ENCODE results near the gene XAB2. TPM values are rescaled to one million over a fixed set of nuclear protein-coding genes. Genes with fewer than 3 reads are reported as not detected.
"Not testable (repeated sequence)": the region's sequence is repeated elsewhere in the genome, so short reads cannot be mapped to it uniquely, and the experiment has no call there.

Gene XAB2
- total RNA-seq, 4 donors from 2014 or later, result 53.7 to 77.2 (median 55.4) TPM

- TF ChIP-seq POLR2A (IDR thresholded peaks at IDR 0.05) (no peak), CTCF (IDR thresholded peaks at IDR 0.05) (no peak)
- Histone ChIP-seq H3K27me3 (no peaks in the 10 kb centered on the region), H3K4me3 (replicated peaks in 1 of 3) (no peak overlapping the region), H3K27ac (no peak overlapping the region), H3K36me3 (no peaks in the 10 kb centered on the region), H3K9me3 (no peaks in the 10 kb centered on the region), H3K4me1 (no peaks in the 10 kb centered on the region)
- no peak for DNase-seq
- 56 to 61% methylated on average over 11 of the region's 11 CpGs for WGBS, 2 donors
- intact Hi-C loops (cut with DNase I), result no loop called here
These were observed 46.9 kb downstream of the XAB2 start for GRCh38 chr19:7582446-7582845.

- DNase-seq, result no peak
- no peaks in the 10 kb centered on the region for H3K9me3 ChIP-seq
- no peaks in the 10 kb centered on the region for H3K27me3 ChIP-seq
- 66 to 69% methylated on average over 6 of the region's 6 CpGs for WGBS, 2 donors
- intact Hi-C loops (cut with DNase I), result no loop called here
- no peaks in the 10 kb centered on the region for H3K36me3 ChIP-seq
- no peak for TF ChIP-seq POLR2A (IDR thresholded peaks at IDR 0.05)
- no peak for TF ChIP-seq CTCF (IDR thresholded peaks at IDR 0.05)
- no peaks in the 10 kb centered on the region for H3K4me1 ChIP-seq
- H3K27ac ChIP-seq, result no peak overlapping the region
- no peak overlapping the region for H3K4me3 ChIP-seq (replicated peaks in 1 of 3)
These were observed 50.2 kb downstream of the XAB2 start for GRCh38 chr19:7579182-7579581.

DNA sequence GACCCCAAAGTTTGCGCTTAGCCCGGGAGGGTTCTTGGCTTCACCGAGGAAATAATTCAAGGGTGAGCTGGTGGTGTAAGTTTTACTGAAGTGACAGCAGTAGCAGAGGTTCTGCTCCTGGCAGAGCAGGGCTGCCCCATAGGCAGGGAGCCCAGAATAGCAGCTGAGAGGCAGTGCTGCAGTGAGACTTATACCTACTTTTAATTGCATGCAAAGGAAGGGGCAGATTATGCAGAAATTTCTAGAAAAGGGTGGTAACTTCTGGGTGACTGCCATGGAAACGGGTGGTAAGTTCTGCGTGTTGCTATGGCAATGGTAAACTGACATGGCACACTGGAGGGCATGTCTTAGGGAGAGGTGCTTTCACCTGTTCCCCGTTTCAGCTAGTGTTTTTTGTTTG lies 51.2 kb downstream of the XAB2 start:
- Histone ChIP-seq H3K27ac (no peak overlapping the region), H3K36me3 (no peaks in the 10 kb centered on the region), H3K4me3 (replicated peaks in 1 of 3) (no peak overlapping the region), H3K4me1 (no peaks in the 10 kb centered on the region), H3K27me3 (no peaks in the 10 kb centered on the region), H3K9me3 (no peaks in the 10 kb centered on the region)
- intact Hi-C loops (cut with DNase I), result no loop called here
- WGBS, 2 donors, result 66 to 69% methylated on average over 6 of the region's 6 CpGs
- no peak for DNase-seq
- no peak for TF ChIP-seq CTCF (IDR thresholded peaks at IDR 0.05)
- TF ChIP-seq POLR2A (IDR thresholded peaks at IDR 0.05), result no peak

DNA sequence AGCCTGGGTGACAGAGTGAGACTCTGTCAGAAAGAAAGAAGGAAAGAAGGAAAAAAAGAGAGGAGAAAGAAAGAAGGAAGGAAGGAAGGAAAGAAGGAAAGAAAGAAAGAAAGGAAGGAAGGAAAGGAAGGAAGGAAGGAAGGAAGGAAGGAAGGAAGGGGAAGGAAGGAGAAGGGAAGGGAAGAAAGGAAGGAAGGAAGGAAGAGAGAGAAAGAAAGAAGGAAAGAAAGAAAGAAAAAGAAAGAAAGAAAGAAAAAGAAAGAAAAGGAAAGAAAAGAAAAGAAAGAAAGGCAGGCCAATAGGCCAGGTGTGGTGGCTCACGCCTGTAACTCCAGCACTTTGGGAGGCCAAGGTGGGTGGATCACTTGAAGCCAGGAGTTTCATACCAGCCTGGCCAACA lies 51.9 kb downstream of the XAB2 start:
- H3K4me3 ChIP-seq (replicated peaks in 1 of 3); H3K4me1 ChIP-seq; H3K27ac ChIP-seq; H3K27me3 ChIP-seq; H3K36me3 ChIP-seq; DNase-seq; intact Hi-C loops (cut with DNase I); H3K9me3 ChIP-seq: not testable (repeated sequence)
- 90 to 100% methylated on average over 1 of the region's 1 CpG for WGBS, 2 donors

- WGBS, 2 donors, result 81% methylated on average over 9 of the region's 9 CpGs
- Histone ChIP-seq H3K9me3 (no peaks in the 10 kb centered on the region), H3K27me3 (no peaks in the 10 kb centered on the region), H3K27ac (no peak overlapping the region), H3K4me1 (no peaks in the 10 kb centered on the region), H3K4me3 (replicated peaks in 1 of 3) (no peak overlapping the region), H3K36me3 (no peaks in the 10 kb centered on the region)
- intact Hi-C loops (cut with DNase I), result no loop called here
- no peak for DNase-seq
- TF ChIP-seq CTCF (IDR thresholded peaks at IDR 0.05) (no peak), POLR2A (IDR thresholded peaks at IDR 0.05) (no peak)
These were observed 53.8 kb downstream of the XAB2 start for GRCh38 chr19:7575434-7576040.

GRCh38 chr19:7570761-7571160 lies 58.6 kb downstream of the XAB2 start:
- DNase-seq, result no peak
- no peaks in the 10 kb centered on the region for H3K27me3 ChIP-seq
- no peaks in the 10 kb centered on the region for H3K4me1 ChIP-seq
- no peaks in the 10 kb centered on the region for H3K36me3 ChIP-seq
- no peak overlapping the region for H3K27ac ChIP-seq
- 86 to 88% methylated on average over 5 of the region's 5 CpGs for WGBS, 2 donors
- TF ChIP-seq CTCF (IDR thresholded peaks at IDR 0.05), result no peak
- TF ChIP-seq POLR2A (IDR thresholded peaks at IDR 0.05), result no peak
- no peaks in the 10 kb centered on the region for H3K9me3 ChIP-seq
- no peak overlapping the region for H3K4me3 ChIP-seq (replicated peaks in 1 of 3)
- intact Hi-C loops (cut with DNase I), result no loop called here

All from thyroid gland (tissue), 4 donors.